GM12878 (cell line): ENCODE data around the gene AP2A2. TPM values are rescaled to one million over a fixed set of nuclear protein-coding genes. Genes with fewer than 3 reads are reported as not detected.

Source experiments
- ATAC-seq: fragments of 200-7000 bp; cut with Tn5 transposase; 3 replicates; pipeline ENCODE4 v1.9.1; 2020; ENCODE audit warnings: mild to moderate bottlenecking, moderate library complexity
- BruUV-seq: library from RNA; stranded (reverse); fragments of 400-500 nt; replicated peaks from 2 replicates; lab custom pipeline; 2021; lab: Mats Ljungman, UMichigan
- CTCF ChIA-PET: fragments of 300-600 bp; sonication (Branson Sonifier 250); formaldehyde crosslinking; extraction: SDS; loops from one replicate; lab custom pipeline; 2021; ENCODE audit warnings: inconsistent platforms; lab: Yijun Ruan, JAX
- POLR2A ChIA-PET: fragments of 350-600 bp; formaldehyde crosslinking; extraction: SDS; loops from one replicate; lab custom pipeline; 2021; ENCODE audit warnings: inconsistent platforms; lab: Charles Lee
- RAD21 ChIA-PET: fragments of 300-600 bp; sonication (Branson Sonifier 250); formaldehyde crosslinking; loops from one replicate; lab custom pipeline; 2023; ENCODE audit warnings: antibody characterized with exemption; ENCODE audit not compliant: unreplicated experiment; lab: Charles Lee
- SMC1A ChIA-PET: fragments of 300-600 bp; sonication (Branson Sonifier 250); formaldehyde crosslinking; loops from one replicate; lab custom pipeline; 2023; ENCODE audit not compliant: unreplicated experiment, uncharacterized antibody; lab: Charles Lee
- DNase-seq: peaks from one replicate; pipeline ENCODE4 v3.0.0-alpha.2; 2011; ENCODE audit warnings: low read depth, low spot score
- FAIRE-seq: peaks from 3 replicates; lab custom pipeline; 2011; peaks lifted over from hg19 to GRCh38; lab: Jason Lieb, UNC
- H2AFZ ChIP-seq: 2 replicates; pipeline ENCODE4 v1.6.0; 2011; ENCODE audit warnings: low read depth, low read length, control low read depth; ENCODE audit not compliant: control insufficient read depth
- H3K27ac ChIP-seq: 2 replicates; pipeline ENCODE4 v1.5.1; 2011; ENCODE audit warnings: control low read depth; ENCODE audit not compliant: control insufficient read depth, insufficient read depth
- H3K27me3 ChIP-seq, 2 experiments: replicated peaks in 1 of 2; 2 replicates each; pipeline versions ENCODE4 v1.6.0 to v1.6.1; 2011; ENCODE audit warnings: low read length in 1 of 2; ENCODE audit not compliant: control insufficient read depth in 2 of 2, insufficient read depth in 2 of 2
- H3K36me3 ChIP-seq, 2 experiments: 2 replicates each; pipeline ENCODE4 v1.5.1; 2011; ENCODE audit warnings: low read length in 1 of 2; ENCODE audit not compliant: control insufficient read depth in 2 of 2, insufficient read depth in 2 of 2
- H3K4me1 ChIP-seq: 2 replicates; pipeline ENCODE4 v1.6.1; 2011; ENCODE audit warnings: mild to moderate bottlenecking, low read length, moderate library complexity, mixed read lengths; ENCODE audit not compliant: control insufficient read depth, insufficient read depth
- H3K4me2 ChIP-seq: 2 replicates; pipeline ENCODE4 v1.6.0; 2011; ENCODE audit warnings: control low read depth; ENCODE audit not compliant: control insufficient read depth, insufficient read depth
- H3K4me3 ChIP-seq: fragments of 200-600 bp; sonication (generic); 2 replicates; pipeline ENCODE4 v1.5.1; 2016
- H3K79me2 ChIP-seq: 2 replicates; pipeline ENCODE4 v1.6.0; 2011; ENCODE audit warnings: low read length; ENCODE audit not compliant: control insufficient read depth, insufficient read depth
- H3K9ac ChIP-seq: 2 replicates; pipeline ENCODE4 v1.8.0; 2011; ENCODE audit warnings: low read length, control low read depth, mixed read lengths; ENCODE audit not compliant: control insufficient read depth, insufficient read depth
- H3K9me3 ChIP-seq: replicated peaks from 3 replicates; pipeline ENCODE4 v1.5.1; 2011; ENCODE audit warnings: mild to moderate bottlenecking, low read length; ENCODE audit not compliant: control insufficient read depth, insufficient read depth
- H4K20me1 ChIP-seq: 2 replicates; pipeline ENCODE4 v1.6.0; 2011; ENCODE audit not compliant: control insufficient read depth, insufficient read depth
- BHLHE40 ChIP-seq, 2 experiments: fragments of 450-650 bp in 1 of 2; IDR thresholded peaks; 2 replicates each; pipeline ENCODE4 v1.6.1; 2011 to 2017; ENCODE audit warnings: low read depth in 2 of 2, borderline replicate concordance in 1 of 2, improper control_type of control experiment in 1 of 2, low read length in 1 of 2, mild to moderate bottlenecking in 1 of 2
- CHD2 ChIP-seq: IDR thresholded peaks from 2 replicates; pipeline ENCODE4 v1.6.1; 2011; ENCODE audit warnings: low read depth, low read length, improper control_type of control experiment, borderline replicate concordance
- ETV6 ChIP-seq, 2 experiments: fragments of 450-650 bp in 1 of 2; IDR thresholded peaks in 1 of 2; conservative IDR thresholded peaks in 1 of 2; 2 replicates each; pipeline ENCODE4 v1.6.1; 2014; ENCODE audit warnings: antibody characterized with exemption in 1 of 2, borderline replicate concordance in 1 of 2, low read depth in 1 of 2, mild to moderate bottlenecking in 1 of 2, moderate library complexity in 1 of 2
- GATAD2B ChIP-seq: fragments of 450-650 bp; conservative IDR thresholded peaks from 2 replicates; pipeline ENCODE4 v1.6.1; 2017; ENCODE audit warnings: low read depth, mild to moderate bottlenecking, moderate library complexity
- MTA2 ChIP-seq: fragments of 450-650 bp; IDR thresholded peaks from 2 replicates; pipeline ENCODE4 v1.6.1; 2016; ENCODE audit warnings: low read depth, mild to moderate bottlenecking, moderate library complexity
- NFYA ChIP-seq: IDR thresholded peaks from 2 replicates; pipeline ENCODE4 v1.6.1; 2011; ENCODE audit warnings: low read depth, mild to moderate bottlenecking, low read length, improper control_type of control experiment, borderline replicate concordance
- RFX5 ChIP-seq: IDR thresholded peaks from 2 replicates; pipeline ENCODE4 v1.6.1; 2011; ENCODE audit warnings: low read depth, low read length, improper control_type of control experiment
- SIN3A ChIP-seq: IDR thresholded peaks from 2 replicates; pipeline ENCODE4 v1.6.1; 2012; ENCODE audit warnings: low read depth, low read length, improper control_type of control experiment
- SMAD1 ChIP-seq: fragments of 450-650 bp; IDR thresholded peaks from 2 replicates; pipeline ENCODE4 v1.6.1; 2018; ENCODE audit warnings: mild to moderate bottlenecking, low read depth; ENCODE audit not compliant: partially characterized antibody
- SMAD5 ChIP-seq: IDR thresholded peaks from 2 replicates; pipeline ENCODE4 v1.6.1; 2016; ENCODE audit warnings: antibody characterized with exemption, low read depth
- SMARCA5 ChIP-seq: fragments of 450-650 bp; IDR thresholded peaks from 2 replicates; pipeline ENCODE4 v1.6.1; 2017; ENCODE audit warnings: mild to moderate bottlenecking
- ZNF622 ChIP-seq: fragments of 450-650 bp; IDR thresholded peaks from 2 replicates; pipeline ENCODE4 v1.6.1; 2017; ENCODE audit warnings: mild to moderate bottlenecking, inconsistent platforms
- ZZZ3 ChIP-seq: IDR thresholded peaks from 2 replicates; pipeline ENCODE4 v1.6.1; 2011; ENCODE audit warnings: low read depth; ENCODE audit not compliant: control insufficient read depth, insufficient read length
- WGBS: methylation state at CpG from one replicate; pipeline ENCODE4 v1.1.6; 2016; ENCODE audit warnings: low lambda C conversion rate; ENCODE audit not compliant: insufficient replicate concordance, insufficient coverage; ENCODE audit errors: missing lambda C conversion rate; 5-methylcytosine and 5-hydroxymethylcytosine counted together
- in situ Hi-C: fragments of 300-500 bp; cut with MboI; formaldehyde crosslinking; loops from 9 replicates; pipeline ENCODE4 v1.14.3; 2018; ENCODE audit warnings: mixed read lengths
- intact Hi-C: fragments of 100-400 bp; cut with micrococcal nuclease; formaldehyde crosslinking; loops from one replicate; pipeline ENCODE4 v1.14.2; 2022; ENCODE audit not compliant: unreplicated experiment
- polyA plus RNA-seq, 11 experiments: library from polyadenylated mRNA; depleted of rRNA in 4 of 11; unstranded in 6 of 11; stranded (reverse) in 5 of 11; fragments of >200 nt; fragmentation: Nextera tagmentation in 4 of 11; fragmentation: Illumina TruSeq in 1 of 11; extraction: Ambion mirVana in 4 of 11; extraction: Trizol in 1 of 11; gene quantifications; 1 replicate in 1 of 11; 2 replicates in 10 of 11; pipeline versions ENCODE4 v1.2.1 to v1.2.3, GENCODE V29; 2011 to 2016; ENCODE audit warnings: inconsistent platforms in 2 of 11, missing spikeins in 2 of 11, low read depth in 1 of 11
- total RNA-seq, 4 experiments: library from RNA; depleted of rRNA in 3 of 4; stranded (reverse); fragments of >200 nt in 3 of 4; fragmentation: Illumina TruSeq in 1 of 4; extraction: Trizol in 1 of 4; gene quantifications; 2 replicates each; pipeline versions ENCODE4 v1.2.1 to v1.2.3, GENCODE V29; 2013 to 2021
- TF ChIP-seq, protein P1 (sequence below): IDR thresholded peaks from 2 replicates; pipeline ENCODE4 v1.6.1; 2011; ENCODE audit warnings: mild to moderate bottlenecking, low read depth, low read length, moderate library complexity; ENCODE audit not compliant: insufficient replicate concordance
- TF ChIP-seq, protein P2 (sequence below): IDR thresholded peaks from 2 replicates; pipeline ENCODE4 v1.6.1; 2011; ENCODE audit warnings: low read depth, low read length, improper control_type of control experiment, borderline replicate concordance
- TF ChIP-seq, protein P3 (sequence below): fragments of 450-650 bp; IDR thresholded peaks from 2 replicates; pipeline ENCODE4 v1.6.1; 2017; ENCODE audit warnings: antibody characterized with exemption, mild to moderate bottlenecking, moderate library complexity

Gene AP2A2
- total and polyA plus RNA-seq, 10 of the 15 experiments (the other 5 are each of a cell fraction or from before 2014, with no cell fraction given): 0.58 to 48.8 (median 18.2) TPM

DNA sequence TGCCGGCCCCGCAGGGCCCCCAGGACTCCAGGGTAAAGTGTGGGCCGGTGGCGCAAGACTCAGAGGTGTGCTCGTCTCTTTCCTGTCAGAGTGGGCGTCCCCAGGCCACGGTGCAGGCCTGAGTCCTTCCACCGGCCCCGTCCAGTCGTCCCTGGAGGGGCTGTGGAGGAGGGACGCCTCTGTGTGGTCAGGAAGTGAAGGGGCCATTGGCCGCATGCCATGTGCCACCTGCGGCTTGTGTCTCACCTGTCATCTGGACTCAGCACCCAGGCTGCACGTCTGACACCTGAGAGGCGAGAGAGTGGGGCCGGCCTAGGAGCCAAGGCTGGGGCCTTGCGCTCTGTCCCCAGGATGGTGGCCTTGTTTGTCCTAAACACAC, 85.6 kb downstream of the AP2A2 start:
- ChIA-PET SMC1A (no interaction called here), RAD21 (no interaction called here), CTCF (no interaction called here), POLR2A (no interaction called here)
- WGBS: 87% methylated on average over 17 of the region's 17 CpGs
- ATAC-seq (no peak), DNase-seq (no peak), FAIRE-seq (no peak)
- no peak overlapping the region for H3K9ac ChIP-seq
- no peak overlapping the region for H3K4me2 ChIP-seq
- intact Hi-C loops: no loop called here
- H2AFZ ChIP-seq: no peak overlapping the region
- H3K79me2 ChIP-seq: no peaks in the 10 kb centered on the region
- no peaks in the 10 kb centered on the region for H3K9me3 ChIP-seq
- no TSS peak for BruUV-seq
- no peak for TF ChIP-seq BHLHE40 (IDR thresholded peaks at IDR 0.05; ENCODE audit: borderline replicate concordance in 1 of 2, low read depth in 2 of 2, low read length in 1 of 2)
- TF ChIP-seq NFYA: no peak
- TF ChIP-seq, protein P1, sequence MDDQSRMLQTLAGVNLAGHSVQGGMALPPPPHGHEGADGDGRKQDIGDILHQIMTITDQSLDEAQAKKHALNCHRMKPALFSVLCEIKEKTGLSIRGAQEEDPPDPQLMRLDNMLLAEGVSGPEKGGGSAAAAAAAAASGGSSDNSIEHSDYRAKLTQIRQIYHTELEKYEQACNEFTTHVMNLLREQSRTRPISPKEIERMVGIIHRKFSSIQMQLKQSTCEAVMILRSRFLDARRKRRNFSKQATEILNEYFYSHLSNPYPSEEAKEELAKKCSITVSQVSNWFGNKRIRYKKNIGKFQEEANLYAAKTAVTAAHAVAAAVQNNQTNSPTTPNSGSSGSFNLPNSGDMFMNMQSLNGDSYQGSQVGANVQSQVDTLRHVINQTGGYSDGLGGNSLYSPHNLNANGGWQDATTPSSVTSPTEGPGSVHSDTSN: no peak
- TF ChIP-seq CHD2: no peak
- TF ChIP-seq GATAD2B: no peak
- TF ChIP-seq ZZZ3: no peak
- no peak for TF ChIP-seq ETV6 (conservative IDR thresholded peaks at IDR 0.05 in 1 of 2, IDR thresholded peaks at IDR 0.05 in 1 of 2; ENCODE audit: borderline replicate concordance in 1 of 2, low read depth in 1 of 2)
- no peak for TF ChIP-seq SMAD1
- TF ChIP-seq, protein P2, sequence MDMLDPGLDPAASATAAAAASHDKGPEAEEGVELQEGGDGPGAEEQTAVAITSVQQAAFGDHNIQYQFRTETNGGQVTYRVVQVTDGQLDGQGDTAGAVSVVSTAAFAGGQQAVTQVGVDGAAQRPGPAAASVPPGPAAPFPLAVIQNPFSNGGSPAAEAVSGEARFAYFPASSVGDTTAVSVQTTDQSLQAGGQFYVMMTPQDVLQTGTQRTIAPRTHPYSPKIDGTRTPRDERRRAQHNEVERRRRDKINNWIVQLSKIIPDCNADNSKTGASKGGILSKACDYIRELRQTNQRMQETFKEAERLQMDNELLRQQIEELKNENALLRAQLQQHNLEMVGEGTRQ: no peak
- TF ChIP-seq, protein P3, sequence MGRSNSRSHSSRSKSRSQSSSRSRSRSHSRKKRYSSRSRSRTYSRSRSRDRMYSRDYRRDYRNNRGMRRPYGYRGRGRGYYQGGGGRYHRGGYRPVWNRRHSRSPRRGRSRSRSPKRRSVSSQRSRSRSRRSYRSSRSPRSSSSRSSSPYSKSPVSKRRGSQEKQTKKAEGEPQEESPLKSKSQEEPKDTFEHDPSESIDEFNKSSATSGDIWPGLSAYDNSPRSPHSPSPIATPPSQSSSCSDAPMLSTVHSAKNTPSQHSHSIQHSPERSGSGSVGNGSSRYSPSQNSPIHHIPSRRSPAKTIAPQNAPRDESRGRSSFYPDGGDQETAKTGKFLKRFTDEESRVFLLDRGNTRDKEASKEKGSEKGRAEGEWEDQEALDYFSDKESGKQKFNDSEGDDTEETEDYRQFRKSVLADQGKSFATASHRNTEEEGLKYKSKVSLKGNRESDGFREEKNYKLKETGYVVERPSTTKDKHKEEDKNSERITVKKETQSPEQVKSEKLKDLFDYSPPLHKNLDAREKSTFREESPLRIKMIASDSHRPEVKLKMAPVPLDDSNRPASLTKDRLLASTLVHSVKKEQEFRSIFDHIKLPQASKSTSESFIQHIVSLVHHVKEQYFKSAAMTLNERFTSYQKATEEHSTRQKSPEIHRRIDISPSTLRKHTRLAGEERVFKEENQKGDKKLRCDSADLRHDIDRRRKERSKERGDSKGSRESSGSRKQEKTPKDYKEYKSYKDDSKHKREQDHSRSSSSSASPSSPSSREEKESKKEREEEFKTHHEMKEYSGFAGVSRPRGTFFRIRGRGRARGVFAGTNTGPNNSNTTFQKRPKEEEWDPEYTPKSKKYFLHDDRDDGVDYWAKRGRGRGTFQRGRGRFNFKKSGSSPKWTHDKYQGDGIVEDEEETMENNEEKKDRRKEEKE: no peak
- TF ChIP-seq MTA2: no peak
- no peak for TF ChIP-seq ZNF622
- TF ChIP-seq RFX5: no peak
- no peak for TF ChIP-seq SMAD5
- TF ChIP-seq SMARCA5: no peak
- no peak for TF ChIP-seq SIN3A
- in situ Hi-C loops: no loop called here
- H3K36me3 ChIP-seq: peaks cover 8 to 10% of the 10 kb centered on the region in 2 experiments; a peak in 3 of 4 replicates
- no peaks in the 10 kb centered on the region for H3K27me3 ChIP-seq
- no peaks in the 10 kb centered on the region for H3K4me1 ChIP-seq
- H3K27ac ChIP-seq: no peak overlapping the region
- no peak overlapping the region for H3K4me3 ChIP-seq
- no peaks in the 10 kb centered on the region for H4K20me1 ChIP-seq
